Measurements from ENCODE around the gene C14orf119. TPM values are rescaled to one million over a fixed set of nuclear protein-coding genes. Genes with fewer than 3 reads are reported as not detected.
A peak's percentile ranks its signal among the peaks of the same experiment; 100 is the strongest.

C14orf119 gene
- total RNA-seq, 1 experiment from 2014 or later, result 54.5 TPM

DNA sequence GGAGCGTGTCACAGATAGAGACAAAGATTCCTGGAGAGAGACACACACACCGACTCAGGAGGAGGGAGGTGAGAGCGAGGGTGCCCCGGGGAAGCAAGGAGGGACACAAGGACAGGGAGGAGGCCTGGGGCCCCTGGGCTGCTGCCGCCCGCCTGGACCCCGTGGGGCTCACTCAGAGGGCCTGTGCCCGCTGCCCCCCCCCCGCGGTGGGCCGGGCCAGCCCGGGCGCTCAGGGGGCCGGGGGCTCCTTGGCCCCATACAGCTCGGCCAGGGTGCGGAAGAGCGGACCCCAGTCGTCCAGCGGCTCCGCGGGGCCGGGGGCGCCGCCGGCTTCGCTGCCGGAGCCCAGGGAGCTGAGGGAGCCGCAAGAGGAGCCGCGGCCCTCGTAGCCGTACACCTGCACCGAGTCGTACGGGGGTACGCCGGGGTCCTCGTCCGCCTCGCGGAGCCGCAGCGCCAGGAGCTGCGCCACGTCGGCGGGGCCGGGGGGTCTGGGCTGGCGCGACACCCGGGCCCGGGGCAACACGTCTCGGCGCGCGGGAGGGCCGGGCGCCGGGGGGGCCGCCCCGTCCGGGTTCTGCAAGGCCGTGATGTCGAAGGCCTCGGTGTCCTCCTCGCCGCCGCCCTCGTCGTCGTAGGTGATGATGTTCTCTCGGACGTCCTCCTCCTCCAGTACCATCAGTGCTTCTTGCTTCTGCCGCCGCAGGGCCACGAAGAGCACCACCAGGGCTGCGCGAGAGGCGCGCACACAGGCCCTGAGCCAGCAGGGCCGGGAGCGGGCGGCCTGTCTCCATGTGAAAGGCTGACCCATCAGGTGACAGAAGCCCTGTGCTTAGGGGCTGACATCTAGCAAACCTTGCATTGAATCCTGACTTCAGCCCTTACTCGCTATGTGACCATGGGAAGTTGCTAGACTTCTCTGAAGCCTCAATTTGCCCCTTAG, 47.3 kb upstream of the C14orf119 start:
- POLR2A ChIA-PET (ENCODE audit: low non-redundant PET), result no interaction called here
- BruUV-seq (replicated peaks), result no TSS peak
- H3K27me3 ChIP-seq (replicated peaks; ENCODE audit: insufficient read depth, low read depth, low read length, poor library complexity), result no peaks in the 10 kb centered on the region

DNA sequence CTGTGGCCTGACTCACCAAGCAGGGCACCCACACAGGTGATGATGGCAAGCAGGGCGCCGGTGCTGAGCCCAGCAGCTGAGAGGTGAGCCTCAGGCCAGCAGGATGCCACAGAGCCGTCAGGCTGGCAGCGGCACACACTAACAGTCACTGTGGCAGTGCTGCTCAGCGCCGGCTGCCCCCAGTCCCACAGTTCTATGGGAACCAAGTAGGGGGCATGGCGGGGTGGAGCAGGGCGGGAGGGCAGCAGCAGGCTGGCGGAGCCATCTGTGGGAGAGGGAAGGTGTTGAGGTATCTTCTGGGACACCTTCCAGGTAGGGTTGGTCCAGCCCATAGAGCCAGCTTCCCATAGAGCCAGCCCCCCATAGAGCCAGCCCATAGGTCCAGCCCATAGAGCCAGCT, 46.3 kb upstream of the C14orf119 start:
- H3K4me3 ChIP-seq (ENCODE audit: low read depth, low read length, poor library complexity, severe bottlenecking), result no peak overlapping the region
- CTCF ChIA-PET, result interaction anchor here (0.5 kb wide), 1 partner anchor 54 kb away, joined by 8 read pairs; no protein-coding TSS in a partner anchor
- TF ChIP-seq, protein P1, sequence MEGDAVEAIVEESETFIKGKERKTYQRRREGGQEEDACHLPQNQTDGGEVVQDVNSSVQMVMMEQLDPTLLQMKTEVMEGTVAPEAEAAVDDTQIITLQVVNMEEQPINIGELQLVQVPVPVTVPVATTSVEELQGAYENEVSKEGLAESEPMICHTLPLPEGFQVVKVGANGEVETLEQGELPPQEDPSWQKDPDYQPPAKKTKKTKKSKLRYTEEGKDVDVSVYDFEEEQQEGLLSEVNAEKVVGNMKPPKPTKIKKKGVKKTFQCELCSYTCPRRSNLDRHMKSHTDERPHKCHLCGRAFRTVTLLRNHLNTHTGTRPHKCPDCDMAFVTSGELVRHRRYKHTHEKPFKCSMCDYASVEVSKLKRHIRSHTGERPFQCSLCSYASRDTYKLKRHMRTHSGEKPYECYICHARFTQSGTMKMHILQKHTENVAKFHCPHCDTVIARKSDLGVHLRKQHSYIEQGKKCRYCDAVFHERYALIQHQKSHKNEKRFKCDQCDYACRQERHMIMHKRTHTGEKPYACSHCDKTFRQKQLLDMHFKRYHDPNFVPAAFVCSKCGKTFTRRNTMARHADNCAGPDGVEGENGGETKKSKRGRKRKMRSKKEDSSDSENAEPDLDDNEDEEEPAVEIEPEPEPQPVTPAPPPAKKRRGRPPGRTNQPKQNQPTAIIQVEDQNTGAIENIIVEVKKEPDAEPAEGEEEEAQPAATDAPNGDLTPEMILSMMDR (conservative IDR thresholded peaks at IDR 0.05; ENCODE audit: low read depth, low read length), result no peak
- intact Hi-C loops (cut with micrococcal nuclease; ENCODE audit: unreplicated experiment), result no loop called here
- no peaks in the 10 kb centered on the region for H3K27me3 ChIP-seq (replicated peaks; ENCODE audit: insufficient read depth, low read depth, low read length, poor library complexity)
- H3K9me3 ChIP-seq (ENCODE audit: low read depth, low read length, poor library complexity, severe bottlenecking), result no peaks in the 10 kb centered on the region
- H3K36me3 ChIP-seq (ENCODE audit: insufficient read depth, low read length, poor library complexity, severe bottlenecking), result peaks cover 39% of the 10 kb centered on the region
- no peak overlapping the region for H3K27ac ChIP-seq (ENCODE audit: low read depth, low read length, poor library complexity, severe bottlenecking)
- no TSS peak for BruUV-seq (replicated peaks)
- H3K4me1 ChIP-seq (ENCODE audit: insufficient read depth, low read length, poor library complexity, severe bottlenecking), result no peaks in the 10 kb centered on the region
- no peak for DNase-seq (ENCODE audit: low spot score)
- POLR2A ChIA-PET (ENCODE audit: low non-redundant PET), result interaction anchor here (0.5 kb wide), 1 partner anchor 16 kb away, joined by 3 read pairs; no protein-coding TSS in a partner anchor

More for the DNA sequence above, 47.3 kb upstream of the C14orf119 start:
- intact Hi-C loops (cut with micrococcal nuclease; ENCODE audit: unreplicated experiment), result no loop called here
- Histone ChIP-seq H3K4me1 (ENCODE audit: insufficient read depth, low read length, poor library complexity, severe bottlenecking) (no peaks in the 10 kb centered on the region), H3K4me3 (ENCODE audit: low read depth, low read length, poor library complexity, severe bottlenecking) (no peak overlapping the region), H3K27ac (ENCODE audit: low read depth, low read length, poor library complexity, severe bottlenecking) (peak overlapping the region; percentile 57), H3K36me3 (ENCODE audit: insufficient read depth, low read length, poor library complexity, severe bottlenecking) (peaks cover 31% of the 10 kb centered on the region), H3K9me3 (ENCODE audit: low read depth, low read length, poor library complexity, severe bottlenecking) (no peaks in the 10 kb centered on the region)
- DNase-seq (ENCODE audit: low spot score), result no peak
- TF ChIP-seq, protein P1 (conservative IDR thresholded peaks at IDR 0.05; ENCODE audit: low read depth, low read length), result no peak
- TF ChIP-seq EZH2 (IDR thresholded peaks at IDR 0.05; ENCODE audit: borderline replicate concordance, low read depth, low read length, poor library complexity, severe bottlenecking), result no peak
- CTCF ChIA-PET, result no interaction called here

DNA sequence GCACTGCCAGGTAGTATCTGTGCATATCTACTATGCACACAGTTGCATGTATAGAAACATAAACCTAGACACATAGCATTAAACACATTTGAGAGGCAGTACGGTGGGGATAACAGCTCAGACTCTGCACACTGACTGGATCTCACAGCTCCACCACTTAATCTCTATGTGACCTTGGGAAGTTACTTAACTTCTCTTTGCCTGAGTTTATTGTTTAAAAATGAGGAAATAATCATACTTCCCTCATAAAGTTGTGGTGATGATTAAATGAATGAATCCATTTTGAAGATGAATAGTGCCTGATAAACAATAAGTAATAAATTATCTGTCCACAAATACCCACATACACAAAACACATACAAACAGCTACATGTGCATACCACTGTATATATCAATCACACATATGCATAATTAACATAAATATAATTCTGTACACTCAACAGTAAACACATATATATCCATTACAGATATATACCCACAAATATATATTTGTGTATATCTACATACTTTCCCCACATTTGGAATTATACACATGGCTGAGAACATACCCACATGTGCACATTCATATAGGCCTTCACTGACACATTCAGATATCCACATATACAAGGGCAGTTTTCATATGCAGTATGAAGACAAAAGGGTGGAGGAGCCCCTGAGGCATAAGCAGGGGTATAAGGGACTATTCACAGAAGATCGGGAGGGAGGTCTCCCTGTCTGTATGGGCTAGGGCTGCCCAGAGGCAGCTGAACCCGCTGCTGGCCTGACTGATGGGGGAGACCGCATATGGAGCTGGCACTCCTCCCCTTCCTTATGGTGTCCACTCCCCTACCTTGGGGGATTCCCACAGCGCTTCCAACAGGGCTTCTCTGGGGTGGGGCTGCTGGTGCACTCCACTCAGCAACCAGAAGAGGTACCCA, 43.9 kb upstream of the C14orf119 start:
- peak overlapping the region; percentile 16 for H3K27ac ChIP-seq (ENCODE audit: low read depth, low read length, poor library complexity, severe bottlenecking)
- H3K27me3 ChIP-seq (replicated peaks; ENCODE audit: insufficient read depth, low read depth, low read length, poor library complexity), result no peaks in the 10 kb centered on the region
- TF ChIP-seq, protein P1 (conservative IDR thresholded peaks at IDR 0.05; ENCODE audit: low read depth, low read length), result no peak
- TF ChIP-seq EZH2 (IDR thresholded peaks at IDR 0.05; ENCODE audit: borderline replicate concordance, low read depth, low read length, poor library complexity, severe bottlenecking), result no peak
- H3K4me3 ChIP-seq (ENCODE audit: low read depth, low read length, poor library complexity, severe bottlenecking), result no peak overlapping the region
- peaks cover 42% of the 10 kb centered on the region for H3K36me3 ChIP-seq (ENCODE audit: insufficient read depth, low read length, poor library complexity, severe bottlenecking)
- DNase-seq (ENCODE audit: low spot score), result no peak
- no TSS peak for BruUV-seq (replicated peaks)
- POLR2A ChIA-PET (ENCODE audit: low non-redundant PET), result interaction anchor here (0.5 kb wide), 1 partner anchor 11 kb away, joined by 3 read pairs; no protein-coding TSS in a partner anchor
- intact Hi-C loops (cut with micrococcal nuclease; ENCODE audit: unreplicated experiment), result loop anchor here (10.0 kb wide), 1 partner anchor 497 kb away; no protein-coding TSS in a partner anchor
- CTCF ChIA-PET, result interaction anchor here (0.5 to 10.7 kb wide), 6 partner anchors 24 to 69 kb away, joined by 3 to 134 read pairs (median 4); partner anchors contain the start of gene AJUBA
- peaks cover 10% of the 10 kb centered on the region for H3K4me1 ChIP-seq (ENCODE audit: insufficient read depth, low read length, poor library complexity, severe bottlenecking)
- H3K9me3 ChIP-seq (ENCODE audit: low read depth, low read length, poor library complexity, severe bottlenecking), result no peaks in the 10 kb centered on the region

All from A673 (cell line).